NB4 (cell line): ENCODE data around the gene ATG4D.

Experiments used
- CTCF ChIP-seq: IDR thresholded peaks from one replicate; pipeline ENCODE4 v1.5.1; 2012; ENCODE audit warnings: low read depth, low read length
- MYC ChIP-seq: IDR thresholded peaks from 2 replicates; pipeline ENCODE4 v1.6.1; 2011; ENCODE audit warnings: low read depth, low read length
- POLR2A ChIP-seq: IDR thresholded peaks from 2 replicates; pipeline ENCODE4 v1.6.1; 2011; ENCODE audit warnings: mild to moderate bottlenecking; ENCODE audit not compliant: insufficient read length; ENCODE audit errors: extremely low read depth
- TF ChIP-seq, protein P1 (sequence below): IDR thresholded peaks from 2 replicates; pipeline ENCODE4 v1.6.1; 2011; ENCODE audit warnings: low read depth, low read length

- TF ChIP-seq CTCF = no peak
- TF ChIP-seq POLR2A = no peak
- TF ChIP-seq, protein P1, sequence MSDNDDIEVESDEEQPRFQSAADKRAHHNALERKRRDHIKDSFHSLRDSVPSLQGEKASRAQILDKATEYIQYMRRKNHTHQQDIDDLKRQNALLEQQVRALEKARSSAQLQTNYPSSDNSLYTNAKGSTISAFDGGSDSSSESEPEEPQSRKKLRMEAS = no peak
- no peak for TF ChIP-seq MYC
Measured at GRCh38 chr19:10520652-10521318, 22.9 kb upstream of the ATG4D start.
